GM18498 (cell line): ENCODE data around the gene SMARCA5.
"Not testable (repeated sequence)": the region's sequence is repeated elsewhere in the genome, so short reads cannot be mapped to it uniquely, and the experiment has no call there.

ENCODE experiments used
- ATAC-seq: cut with Tn5 transposase; IDR thresholded peaks from one replicate; pipeline ENCODE4 v1.9.1; 2021; ENCODE audit warnings: mild to moderate bottlenecking, moderate library complexity; ENCODE audit not compliant: unreplicated experiment

Gene SMARCA5

DNA sequence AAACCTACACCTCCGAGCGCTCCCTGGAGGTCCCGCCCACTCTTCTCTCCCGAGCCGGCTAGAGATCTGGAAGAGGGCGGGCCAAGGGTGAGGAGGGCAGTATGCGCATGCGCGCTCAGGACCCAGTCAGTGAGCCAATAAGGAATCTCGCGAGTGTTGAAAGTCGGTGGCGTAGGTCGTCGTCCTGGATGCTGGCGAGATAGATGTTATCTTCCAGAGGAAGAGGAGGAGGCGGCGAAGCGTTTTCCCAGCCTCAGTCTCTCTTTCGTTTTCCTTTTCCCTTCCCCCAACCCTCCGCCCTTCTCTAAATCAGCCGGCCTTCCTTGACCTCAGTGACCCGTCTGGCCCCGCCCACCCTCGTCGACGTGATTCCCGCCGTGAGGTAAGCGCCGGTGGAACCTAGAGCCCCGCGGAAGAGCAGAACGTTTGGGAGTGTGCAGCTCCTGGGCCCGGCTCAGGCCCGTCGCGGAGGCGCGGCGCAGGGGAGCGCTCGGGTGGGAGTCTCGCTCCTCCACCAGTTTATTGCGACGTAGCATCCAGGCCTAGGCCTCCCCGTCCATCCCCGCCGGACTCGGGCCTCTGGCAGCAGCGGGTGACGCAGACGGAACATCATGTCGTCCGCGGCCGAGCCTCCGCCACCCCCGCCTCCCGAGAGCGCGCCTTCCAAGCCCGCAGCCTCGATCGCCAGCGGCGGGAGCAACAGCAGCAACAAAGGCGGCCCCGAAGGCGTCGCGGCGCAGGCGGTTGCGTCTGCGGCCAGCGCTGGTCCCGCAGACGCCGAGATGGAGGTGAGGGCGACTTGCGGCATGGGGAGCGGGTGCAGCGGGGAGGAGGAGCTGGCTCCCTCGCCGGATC, at the start of gene SMARCA5:
TSS of gene SMARCA5 (plus strand) at position 389 of the 855 bp plus-strand sequence. CDS start at position 612, 223 bp downstream.
- ATAC-seq: peak; percentile 86

- peak; percentile 91 for ATAC-seq
These were observed 40.0 kb upstream of the SMARCA5 start for GRCh38 chr4:143473334-143474126.

- no peak for ATAC-seq
These were observed 36.0 kb upstream of the SMARCA5 start for GRCh38 chr4:143477487-143477886.

- no peak for ATAC-seq
These were observed 32.1 kb upstream of the SMARCA5 start for GRCh38 chr4:143481361-143481760.

DNA sequence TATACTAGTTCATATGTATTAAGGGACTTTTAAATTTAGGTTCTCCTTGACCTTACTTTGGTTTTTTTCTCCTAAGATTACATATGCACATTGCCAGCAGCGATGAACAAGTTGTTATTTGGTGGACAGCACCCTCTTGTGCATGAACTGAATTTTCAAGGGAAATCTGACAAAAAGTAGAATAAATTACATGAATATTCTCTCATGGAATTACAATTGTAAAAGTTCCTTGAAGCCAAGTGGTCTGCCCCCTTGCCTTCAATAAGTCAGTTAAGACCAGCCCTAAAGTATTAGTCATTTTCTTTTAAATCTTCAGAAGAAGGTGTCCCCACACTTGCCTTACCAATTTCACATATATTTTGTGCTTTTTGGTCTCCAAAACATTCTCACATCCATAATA, 30.7 kb upstream of the SMARCA5 start:
- peak; percentile 71 for ATAC-seq

DNA sequence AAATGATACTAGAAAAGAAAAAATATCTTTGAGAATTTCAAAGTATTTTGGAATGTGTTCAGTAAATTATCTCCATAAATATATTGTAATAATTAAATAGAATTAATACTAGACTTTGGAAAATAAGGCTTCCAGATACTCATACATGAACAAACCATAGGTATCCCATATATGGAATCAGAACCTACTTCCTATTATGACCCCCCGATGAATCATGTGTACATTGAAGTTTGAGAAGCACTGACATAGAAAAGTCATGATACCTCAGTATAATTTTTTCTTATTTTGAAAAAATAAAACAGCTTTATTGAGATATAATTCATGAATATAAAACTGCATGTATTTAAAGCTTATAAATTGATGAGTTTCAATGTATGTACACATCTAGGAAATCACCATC, 27.2 kb upstream of the SMARCA5 start:
- no peak for ATAC-seq

DNA sequence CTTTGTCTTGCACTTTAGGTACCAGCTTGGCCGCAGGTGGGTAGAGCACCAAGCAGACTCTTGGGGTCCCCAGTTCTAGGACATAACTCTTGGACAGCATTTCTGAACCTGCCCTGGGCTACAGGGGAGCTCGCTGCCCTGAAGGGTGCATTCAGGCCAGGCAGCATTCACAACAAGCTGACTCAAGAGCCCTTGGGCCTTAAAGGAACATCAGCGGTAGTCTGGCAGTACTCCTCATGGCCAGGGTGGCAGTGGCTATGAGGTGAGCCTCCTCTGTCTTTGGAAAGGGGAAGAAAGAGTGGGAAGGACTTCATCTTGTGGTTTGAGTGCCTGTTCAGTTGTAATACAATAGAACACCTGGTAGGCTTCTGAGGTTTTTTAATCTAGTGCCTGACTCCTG, 24.8 kb upstream of the SMARCA5 start:
- no peak for ATAC-seq

DNA sequence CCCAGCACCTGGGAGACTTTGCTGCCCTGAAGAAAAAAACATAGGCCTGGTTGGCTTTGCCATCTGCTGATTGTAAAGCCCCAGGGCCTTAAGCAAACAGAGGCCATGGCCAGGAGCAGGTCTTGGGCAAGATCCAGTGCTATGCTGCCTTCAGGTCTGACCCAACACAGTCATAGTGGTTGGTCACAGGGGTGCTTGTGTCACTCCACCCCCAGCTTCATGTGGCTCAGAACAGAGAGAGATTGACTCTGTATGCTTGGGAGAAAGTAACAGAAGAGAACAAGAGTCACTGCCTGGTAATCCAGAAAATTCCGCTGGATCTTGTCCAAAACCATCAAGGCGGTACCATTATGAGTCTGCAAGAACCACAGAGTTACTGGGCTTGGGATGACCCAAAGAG, 24.4 kb upstream of the SMARCA5 start:
- no peak for ATAC-seq

DNA sequence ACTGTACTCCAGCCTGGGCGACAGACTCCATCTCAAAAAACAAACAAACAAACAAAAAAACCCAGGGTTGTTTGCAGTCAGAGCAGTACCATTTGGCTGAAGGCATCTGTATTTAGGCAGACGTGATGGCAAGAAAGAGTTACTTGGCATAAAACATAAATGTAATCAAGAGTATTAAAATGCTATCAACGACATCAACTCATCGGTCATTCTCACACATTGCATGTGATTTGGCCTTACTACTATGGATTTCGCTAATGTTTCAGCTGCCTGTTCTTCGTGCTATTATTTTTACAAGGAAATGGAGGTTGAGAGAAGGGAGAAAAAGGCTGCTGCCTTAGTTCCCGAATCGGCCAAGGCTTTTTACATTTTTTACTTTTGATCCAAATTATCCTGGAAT, 15.5 kb upstream of the SMARCA5 start:
- ATAC-seq: no peak

GRCh38 chr4:143502231-143502630, 11.3 kb upstream of the SMARCA5 start:
- no peak for ATAC-seq

DNA sequence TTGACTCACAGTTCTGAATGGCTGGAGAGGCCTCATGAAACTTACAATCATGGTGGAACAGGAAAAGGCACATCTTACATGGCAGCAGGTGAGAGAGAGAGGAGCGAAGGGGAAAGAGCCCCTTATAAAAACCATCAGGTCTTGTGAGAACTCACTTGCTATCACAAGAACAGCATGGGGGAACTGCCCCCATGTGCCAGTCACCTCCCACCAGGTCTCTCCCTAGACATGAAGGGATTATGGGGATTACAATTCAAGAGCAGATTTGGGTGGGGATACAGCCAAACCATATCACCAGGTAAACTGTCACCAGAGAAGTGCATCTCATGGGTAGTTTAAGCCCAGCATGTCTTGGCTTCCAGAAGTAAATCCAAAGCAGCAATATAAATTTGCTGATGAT, 7.5 kb upstream of the SMARCA5 start:
- ATAC-seq: no peak

DNA sequence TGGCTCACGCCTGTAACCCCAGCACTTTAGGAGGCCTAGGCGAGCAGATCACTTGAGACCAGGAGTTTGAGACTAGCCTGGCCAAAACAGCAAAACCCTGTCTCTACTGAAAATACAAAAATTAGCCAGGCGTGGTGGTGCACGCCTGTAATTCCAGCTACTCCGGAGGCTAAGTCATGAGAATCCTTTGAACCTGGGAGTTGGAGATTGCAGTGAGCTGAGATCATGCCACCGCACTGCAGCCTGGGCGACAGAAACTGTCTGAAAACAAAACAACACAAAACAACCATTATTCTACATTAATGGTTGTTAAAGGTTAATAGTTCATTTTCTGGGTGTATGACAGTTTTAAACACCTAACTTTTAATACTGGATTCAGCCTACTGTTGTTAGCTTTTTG, 1.6 kb upstream of the SMARCA5 start:
- no peak for ATAC-seq

DNA sequence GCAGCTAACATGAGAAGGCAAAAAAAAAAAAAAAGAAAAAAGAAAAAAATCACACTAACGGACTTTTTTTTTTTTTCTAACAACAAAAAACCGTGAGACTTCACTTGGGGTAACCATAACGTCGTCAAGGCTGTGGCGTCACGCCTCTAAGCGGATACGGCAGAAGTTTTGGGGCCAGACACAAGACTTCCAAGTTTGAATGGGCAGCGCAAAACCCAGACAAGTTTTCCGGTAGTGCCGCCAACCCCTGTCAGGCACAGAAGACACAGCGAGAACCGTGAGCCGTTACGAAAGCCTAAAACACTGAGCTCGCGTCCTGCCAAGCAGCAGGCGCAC, 556 bp upstream of the SMARCA5 start:
- peak; percentile 46 for ATAC-seq

DNA sequence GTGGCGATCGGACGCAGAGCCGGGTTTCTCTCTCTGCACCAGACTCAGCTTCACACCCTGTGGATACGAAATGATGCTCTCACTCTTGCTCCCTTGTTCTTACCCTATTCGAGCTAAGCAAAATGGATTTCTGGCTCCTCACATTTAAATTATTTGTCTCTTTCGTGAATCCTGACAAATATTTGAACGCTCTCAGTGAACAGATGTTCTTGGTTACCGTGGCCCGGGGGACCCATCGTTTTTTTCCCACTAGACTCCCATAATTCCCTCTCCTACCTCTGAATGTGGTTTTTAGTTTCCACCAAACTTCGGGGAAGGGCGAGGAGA, 630 bp downstream of the SMARCA5 start:
- no peak for ATAC-seq

DNA sequence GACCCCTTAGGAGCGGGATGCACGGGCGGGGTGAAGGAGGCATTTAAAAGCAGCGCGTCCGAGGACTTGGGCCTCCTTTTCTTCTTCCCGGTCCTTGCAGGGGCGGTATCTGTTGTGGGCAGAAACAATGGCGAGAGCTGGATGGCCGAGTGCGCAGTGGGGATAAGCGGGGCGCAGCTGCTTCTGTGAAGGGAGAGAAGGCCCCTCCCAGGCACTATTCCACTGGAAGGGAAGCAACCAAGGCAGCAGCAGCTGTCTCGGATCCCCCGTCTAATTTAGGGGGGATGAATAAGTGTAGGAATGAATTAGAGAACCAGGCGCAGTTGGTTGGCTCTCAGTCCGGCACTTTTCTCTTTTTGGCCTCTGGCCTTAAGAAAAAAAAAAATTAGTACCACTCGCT, 995 bp downstream of the SMARCA5 start:
- ATAC-seq: no peak

- ATAC-seq: no peak
These were observed 1.4 kb downstream of the SMARCA5 start for GRCh38 chr4:143514901-143515300.

DNA sequence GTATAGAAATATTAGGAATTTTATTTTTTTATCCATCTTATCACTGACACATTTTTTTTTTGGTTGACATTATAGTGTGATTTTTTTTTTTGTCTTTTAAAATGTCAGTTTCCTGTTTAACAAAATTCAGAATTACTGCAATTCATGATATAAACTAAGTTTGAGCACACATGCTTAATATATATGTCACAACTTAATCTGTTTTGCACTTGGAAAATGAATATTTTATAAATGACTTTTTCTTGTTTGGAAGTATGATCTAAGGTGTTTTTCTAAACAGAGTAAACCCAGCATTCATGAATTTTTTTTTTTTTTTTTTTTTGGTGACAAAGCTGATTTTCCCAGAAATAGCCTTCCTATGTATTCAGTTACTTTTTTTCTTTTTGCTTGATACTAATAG, 2.4 kb downstream of the SMARCA5 start:
- ATAC-seq: no peak

DNA sequence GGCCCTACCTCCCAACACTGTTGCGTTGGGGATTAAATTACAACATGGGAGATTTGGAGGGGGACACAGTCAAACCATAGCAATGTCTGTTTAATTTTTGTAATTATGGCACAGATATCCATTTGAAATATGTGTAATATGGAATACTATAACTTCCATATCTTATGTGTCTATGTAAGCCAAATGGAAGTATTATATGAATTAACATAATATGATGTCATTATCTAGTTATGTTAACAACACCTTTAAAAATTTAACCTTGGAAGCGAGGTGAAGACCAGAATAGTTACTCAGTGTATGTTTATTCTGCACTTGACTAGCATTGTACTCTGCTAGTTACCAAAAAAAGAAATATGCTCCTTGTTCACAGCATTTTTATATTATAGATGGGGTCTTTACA, 4.3 kb downstream of the SMARCA5 start:
- ATAC-seq: no peak

DNA sequence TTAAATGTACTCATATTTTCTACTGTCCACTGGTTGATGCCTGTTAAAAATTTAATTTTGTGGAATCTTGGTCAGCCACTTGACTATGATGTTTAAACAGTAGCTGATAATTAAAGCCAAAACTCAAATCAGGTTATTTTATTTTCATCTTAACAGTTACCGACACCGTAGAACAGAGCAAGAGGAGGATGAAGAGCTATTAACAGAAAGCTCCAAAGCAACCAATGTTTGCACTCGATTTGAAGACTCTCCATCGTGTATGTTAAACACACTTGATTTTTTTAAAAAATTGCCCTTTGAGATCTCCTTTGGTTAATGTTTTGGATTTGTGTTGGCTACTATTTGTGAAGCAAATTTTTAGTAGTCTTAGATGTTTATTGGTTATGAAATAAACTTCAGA, 10.7 kb downstream of the SMARCA5 start:
- no peak for ATAC-seq

- ATAC-seq: not testable (repeated sequence)
These were observed 14.5 kb downstream of the SMARCA5 start for GRCh38 chr4:143528046-143528445.

DNA sequence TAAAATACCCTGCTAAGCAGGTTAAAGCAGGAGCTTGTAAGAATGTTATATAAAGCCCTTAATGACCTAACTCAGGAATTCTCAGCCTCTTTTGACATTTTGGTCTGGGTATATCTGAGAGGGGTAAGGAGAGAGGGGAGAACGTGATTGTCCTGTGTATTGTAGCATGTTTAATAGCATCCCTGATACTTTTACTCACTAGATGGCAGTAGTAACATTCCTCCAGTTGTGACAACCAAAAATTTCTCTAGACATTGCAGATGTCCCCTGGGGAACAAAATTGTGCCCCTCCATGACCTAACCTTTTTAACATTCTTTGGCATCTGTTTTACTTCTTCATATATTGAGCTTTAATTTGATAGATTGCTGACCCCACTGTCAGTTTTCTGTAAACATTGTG, 17.9 kb downstream of the SMARCA5 start:
- peak; percentile 52 for ATAC-seq

- no peak for ATAC-seq
These were observed 18.4 kb downstream of the SMARCA5 start for GRCh38 chr4:143531788-143532491.
